NCI-H1105 (cell line): Measurements from ENCODE around the gene SUPT5H.
A peak's percentile ranks its signal among the peaks of the same experiment; 100 is the strongest.
"Not testable (repeated sequence)": the region's sequence is repeated elsewhere in the genome, so short reads cannot be mapped to it uniquely, and the experiment has no call there.

Experiments
- DNase-seq: peaks from one replicate; lab custom pipeline; 2025; lab: John Stamatoyannopoulos, UW

The SUPT5H gene

DNA sequence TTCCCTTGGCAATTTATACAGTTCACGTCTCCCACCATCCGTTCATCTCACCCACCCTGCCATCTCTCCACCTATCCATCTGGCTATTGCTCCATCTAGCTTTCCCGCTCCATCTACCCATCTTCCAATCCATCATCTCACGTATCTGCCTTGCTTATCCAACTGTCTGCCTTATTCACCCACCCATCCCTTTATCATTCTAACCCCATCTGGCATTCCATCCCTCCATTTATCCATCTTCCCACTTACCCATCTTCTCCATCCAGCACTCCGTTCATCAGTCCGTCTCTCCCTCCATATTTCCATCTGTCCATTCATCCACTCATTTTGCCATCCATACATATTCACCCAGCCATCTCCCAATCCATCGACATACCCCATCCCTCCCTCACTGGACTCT, 19.6 kb upstream of the SUPT5H start:
- no peak for DNase-seq

DNA sequence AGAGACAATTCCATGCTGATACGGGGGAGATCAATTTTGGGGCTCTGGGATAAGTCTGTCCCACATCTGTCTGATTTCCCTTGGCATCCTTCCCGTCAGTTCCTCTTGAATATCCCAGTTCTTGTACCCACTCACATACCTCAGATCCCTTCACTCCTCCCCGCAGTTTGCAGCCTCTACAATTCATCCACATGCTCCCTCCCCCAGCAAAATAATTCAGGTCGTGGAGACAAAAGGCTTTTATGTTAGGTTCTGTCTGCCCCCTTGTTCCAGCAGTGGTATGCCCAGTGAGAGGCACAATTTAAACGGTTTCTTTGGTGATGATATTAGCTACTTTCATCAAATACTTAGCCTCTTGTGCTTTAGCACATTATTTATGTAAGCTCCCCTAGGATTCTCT, 19.2 kb upstream of the SUPT5H start:
- DNase-seq: no peak

DNA sequence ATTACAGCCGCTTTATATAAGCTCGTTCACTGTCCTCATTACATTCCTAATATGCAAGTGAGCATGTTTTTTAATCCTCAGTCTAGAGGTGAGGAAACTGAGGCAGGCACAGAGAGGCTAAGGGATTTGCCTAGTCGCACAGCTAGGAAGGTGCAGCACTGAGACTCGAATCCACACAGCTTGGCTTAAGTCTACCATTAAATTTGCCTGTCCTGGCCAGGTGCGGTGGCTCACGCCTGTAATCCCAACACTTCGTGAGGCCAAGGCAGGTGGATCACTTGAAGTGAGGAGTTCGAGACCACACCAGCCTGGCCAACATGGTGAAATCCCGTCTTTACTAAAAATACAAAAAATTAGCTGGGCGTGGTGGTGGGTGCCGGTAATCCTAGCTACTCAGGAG, 17.7 kb upstream of the SUPT5H start:
- DNase-seq: no peak

DNA sequence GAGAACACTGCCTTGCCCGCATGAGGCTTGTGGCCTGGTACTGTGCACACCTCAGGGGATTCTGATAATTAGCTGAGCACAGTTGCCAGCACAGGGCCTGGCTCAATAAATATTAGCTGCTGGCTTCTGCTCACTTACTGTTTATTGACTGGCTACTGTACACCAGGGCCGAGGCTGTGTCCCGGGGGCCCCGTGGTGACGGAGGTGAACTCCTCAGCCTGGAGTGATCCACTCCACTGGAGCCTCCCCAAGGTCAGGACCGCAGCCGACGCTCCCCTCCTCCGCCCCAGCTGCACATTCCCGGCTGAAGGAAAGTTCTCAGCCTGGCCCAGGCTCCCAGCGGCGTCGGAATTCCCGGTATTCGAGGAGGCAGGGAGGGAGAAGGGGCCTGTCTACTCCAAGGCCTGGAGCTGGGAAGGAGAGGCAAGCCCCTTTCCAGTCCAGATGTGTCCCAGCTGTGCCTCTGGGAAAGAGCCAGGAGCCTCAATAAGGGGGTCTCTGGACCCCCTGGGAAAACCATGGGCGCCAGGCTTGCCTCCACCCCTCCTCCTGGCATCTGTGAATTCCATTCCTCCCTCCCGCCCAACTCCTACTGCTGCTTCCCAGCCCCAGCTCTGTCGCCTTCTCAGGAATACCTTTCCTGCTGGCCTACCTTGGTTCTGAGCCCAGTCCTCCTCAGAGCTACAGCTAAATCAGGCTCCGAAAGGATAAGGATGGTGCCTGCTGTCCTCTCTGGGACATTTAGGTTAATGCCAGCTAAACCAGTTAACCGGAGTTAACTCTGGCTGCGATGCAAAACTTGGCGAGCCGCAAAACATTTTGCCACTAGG, 16.9 kb upstream of the SUPT5H start:
- DNase-seq: no peak

DNA sequence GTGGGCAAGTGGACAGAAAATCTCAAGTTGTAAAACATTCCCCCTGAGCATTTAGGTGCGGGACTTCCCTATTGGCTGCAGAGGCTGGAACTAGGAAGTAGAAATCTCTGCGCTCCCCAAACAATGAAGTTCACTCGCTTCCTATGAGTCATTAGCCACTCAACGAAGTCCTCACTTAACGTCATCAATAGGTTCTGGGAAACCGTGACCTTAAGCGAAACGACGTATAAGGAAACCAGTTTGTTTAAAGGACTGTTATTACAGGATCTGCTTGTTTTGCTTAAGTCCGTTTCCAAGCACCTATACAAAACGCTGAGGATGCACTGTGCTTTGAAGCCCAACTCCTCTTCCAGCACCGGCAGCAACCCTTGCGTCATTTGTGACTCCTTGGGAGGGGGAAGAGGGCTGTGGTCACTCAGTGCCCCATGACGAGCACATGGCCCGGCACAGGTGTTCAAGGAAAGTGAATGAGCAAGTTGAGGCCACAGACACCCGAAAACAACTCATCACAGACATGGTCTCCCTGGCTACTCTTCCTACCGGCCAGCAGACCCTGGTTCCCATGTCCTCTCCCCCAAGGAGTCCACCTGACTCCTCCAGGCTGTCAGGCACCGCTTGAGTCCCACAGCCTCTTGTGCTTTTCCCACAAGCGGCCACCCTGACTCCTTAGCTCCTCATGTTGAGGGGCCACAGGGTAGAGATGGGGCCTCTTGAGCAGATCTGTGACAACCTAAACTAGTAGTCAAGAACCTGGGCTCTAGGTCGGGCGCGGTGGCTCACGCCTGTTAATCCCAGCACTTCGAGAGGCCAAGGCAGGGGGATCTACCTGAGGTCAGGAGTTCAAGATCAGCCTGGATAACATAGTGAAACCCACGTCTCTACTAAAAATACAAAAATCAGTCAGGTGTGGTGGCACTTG, 14.4 kb upstream of the SUPT5H start:
- no peak for DNase-seq

DNA sequence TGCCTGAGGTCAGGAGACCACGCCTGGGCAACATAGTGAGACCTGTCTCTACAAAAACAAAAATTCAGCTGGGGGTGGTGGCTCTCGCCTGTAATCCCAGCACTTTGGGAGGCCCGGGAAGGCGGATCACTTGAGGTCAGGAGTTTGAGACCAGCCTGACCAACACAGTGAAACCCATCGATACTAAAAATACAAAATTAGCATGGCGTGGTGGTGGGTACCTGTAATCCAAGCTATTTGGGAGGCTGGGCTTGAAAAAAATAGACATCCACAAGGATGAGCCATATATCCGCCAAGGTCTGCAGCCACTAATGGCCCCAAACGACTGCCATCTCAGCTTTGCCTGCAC, 12.7 kb upstream of the SUPT5H start:
- no peak for DNase-seq

DNA sequence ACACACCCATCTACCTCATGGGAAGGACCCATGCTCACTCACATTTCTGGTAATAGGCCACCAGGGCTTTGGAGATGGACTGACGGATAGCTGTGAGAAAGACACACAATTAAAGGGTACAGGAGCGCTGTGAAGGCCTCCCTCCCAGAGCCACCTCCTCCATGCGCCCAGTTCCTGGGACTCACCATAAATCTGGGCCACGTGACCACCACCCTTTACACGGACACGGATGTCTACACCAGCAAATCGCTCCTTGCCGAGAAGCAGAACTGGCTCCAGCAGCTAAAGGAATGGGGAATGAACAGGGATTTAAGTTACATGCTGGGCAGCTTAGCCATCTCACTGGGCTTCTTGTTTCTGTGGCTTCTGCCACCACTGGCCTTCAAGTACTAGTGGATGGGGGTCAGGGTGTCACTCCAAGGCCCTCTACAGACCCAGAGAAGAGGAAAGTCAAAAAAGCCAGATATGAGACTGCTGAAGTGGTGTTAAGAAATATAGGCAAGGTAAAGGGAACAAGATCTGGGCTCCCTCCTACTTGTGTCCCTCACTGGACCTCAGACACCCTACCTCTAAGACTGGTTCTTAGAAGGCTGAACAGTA, 11.8 kb upstream of the SUPT5H start:
- no peak for DNase-seq

DNA sequence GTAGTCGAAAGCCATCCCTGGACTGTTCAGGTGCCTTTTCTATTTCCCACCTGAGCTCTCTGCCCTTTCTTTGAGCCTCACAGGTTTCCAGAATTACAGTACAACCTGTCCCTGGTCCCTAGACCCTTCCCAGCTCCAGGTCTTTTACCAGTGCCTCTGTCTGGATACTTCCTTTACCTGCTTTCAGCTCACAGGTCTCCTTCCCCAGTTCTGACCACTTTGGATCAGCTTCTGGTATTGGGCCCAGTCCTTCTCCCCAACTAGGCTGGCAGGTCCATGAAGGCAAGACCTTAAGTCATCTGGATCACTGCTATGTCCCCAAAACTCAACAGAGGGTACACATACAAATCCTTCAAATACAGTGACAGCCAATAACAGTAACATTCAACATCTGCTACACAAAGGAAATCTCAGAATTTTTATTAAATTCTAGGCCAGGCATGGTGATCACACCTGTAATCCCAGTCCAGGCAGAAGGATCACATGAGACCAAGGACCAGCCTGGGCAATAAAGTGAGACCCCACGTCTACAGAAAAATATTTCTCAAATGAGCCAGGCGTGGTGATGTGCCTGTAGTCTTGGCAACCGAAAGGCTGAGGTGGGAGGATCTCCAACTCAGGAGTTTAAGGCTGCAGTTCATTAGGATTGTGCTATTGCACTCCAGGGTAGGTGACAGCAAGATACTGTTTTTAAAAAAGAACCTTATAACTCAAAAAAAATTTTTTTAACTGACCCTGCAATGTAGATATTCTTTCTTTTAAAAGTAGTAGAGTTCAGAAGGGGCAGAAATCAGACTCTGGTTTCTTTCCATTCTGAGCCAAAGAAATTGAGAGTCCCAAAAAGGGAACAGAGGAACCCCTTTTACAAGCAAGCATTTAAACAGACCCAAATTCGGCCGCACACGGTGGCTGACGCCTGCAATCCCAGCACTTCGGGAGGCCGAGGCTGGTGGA, 11.0 kb upstream of the SUPT5H start:
- no peak for DNase-seq

DNA sequence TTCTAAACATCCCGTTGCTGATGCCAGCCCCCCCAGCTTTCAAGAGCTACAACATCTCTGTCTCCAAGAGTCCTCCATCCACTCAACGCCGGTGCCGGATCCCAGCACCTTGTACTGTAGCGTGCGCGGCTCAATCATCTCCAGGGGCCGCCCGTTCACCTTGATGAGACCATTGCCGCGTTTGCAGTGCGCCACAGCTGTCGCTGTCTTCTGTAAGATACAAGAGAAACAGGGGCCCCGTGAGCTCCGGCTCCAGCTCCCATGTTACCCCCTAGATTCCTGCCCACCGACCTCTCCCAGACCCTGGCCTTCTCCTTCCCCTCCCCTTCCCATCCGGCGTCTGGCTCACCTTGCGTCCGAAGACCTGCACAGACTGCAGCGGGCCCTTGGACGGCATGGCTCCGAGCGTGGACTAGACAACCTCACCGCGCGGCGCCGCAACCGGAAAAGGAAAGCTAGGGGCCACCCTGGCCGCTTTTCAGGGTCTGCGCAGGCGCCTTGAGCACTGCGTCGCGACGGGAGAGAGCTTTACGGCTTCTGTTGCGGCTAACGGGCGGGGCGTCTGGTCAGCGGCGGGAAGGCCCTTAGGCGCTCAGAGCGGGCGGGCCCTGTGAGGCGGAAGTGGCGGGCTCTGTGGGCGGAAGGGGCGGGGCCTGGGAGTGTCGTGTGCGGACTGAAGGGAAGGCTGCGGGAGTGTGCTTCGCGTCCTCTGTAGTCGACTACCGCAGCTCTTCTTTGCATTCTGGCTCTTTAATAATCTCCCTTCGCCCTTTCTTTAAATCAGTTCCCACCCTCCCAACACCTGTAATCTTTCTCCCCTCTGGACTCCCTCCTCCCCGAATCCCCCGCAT, 9.7 kb upstream of the SUPT5H start, which contains the start of gene RPS16:
Gene RPS16 (minus strand): TSS at position 451 of the 851 bp plus-strand sequence. CDS start 54 bp downstream, at position 397.
- peak; percentile 98 for DNase-seq

DNA sequence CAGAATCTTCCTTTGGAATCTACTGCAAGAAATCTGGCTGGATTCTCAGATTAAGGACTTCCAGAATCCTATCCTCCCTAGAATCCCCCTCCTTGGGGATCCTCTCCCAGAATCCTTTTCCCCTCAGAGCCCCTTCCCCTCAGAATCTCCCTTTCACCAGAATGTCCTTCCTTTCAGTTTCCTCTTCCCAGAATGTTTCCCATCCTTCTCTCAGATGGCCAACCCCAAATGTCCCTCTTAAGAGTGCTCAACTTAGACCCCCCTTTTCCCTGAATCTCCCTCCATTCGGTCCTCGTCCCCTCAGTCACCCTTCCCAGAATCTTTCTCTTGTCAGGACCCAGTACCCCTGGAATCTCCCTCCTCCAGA, 9.0 kb upstream of the SUPT5H start:
- no peak for DNase-seq

DNA sequence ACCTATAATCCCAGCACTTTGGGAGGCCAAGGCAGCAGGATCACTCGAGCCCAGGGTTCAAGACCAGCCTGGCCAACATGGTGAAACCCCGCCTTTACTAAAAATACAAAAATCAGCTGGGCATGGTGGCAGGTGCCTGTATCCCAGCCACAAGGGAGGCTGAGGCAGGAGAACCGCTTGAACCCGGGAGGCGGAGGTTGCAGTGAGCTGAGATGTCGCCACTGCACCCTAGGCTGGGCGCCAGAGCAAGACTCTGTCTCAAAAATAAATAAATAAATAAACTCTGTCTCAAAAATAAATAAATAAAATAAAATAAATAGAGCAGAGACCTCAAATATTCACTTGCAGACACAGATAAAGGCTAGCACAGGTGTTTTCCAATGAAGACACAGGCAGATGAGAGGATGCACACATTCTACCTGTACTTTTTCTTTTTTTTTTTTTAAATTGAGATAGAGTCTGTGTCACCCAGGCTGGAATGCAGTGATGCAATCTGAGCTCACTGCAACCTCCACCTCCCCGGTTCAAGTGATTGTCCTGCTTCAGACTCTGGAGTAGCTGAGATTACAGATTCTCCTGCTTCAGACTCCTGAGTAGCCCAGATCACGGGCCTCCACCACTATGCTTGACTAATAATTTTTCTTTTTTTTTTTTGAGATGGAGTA, 7.0 kb upstream of the SUPT5H start:
- DNase-seq: no peak

DNA sequence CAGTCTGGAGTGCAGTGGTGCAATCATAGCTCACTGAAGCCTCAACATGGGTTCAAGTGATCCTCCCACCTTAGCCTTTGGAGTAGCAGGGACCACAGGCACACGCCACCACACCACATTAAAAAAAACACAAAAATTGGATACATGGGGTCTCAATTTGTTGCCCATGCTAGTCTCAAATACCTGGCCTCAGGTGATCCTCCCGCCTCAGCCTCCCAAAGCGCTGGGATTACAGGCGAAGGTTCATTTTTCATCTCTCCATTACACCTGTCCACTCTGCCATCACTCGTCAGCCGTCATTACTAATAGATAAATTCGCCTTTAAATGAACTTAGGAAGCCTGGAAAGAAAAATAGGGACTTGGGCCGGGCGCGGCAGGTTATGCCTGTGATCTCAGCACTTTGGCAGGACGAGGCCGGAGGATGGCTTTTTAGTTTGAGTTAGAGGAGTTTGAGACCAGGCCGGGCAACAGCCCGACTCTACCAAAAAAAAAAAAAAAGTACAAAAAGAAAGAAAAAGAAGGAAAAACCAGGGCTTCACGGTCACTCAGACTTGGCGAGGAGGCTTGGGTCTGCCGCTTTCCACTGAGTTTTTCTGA, 685 bp upstream of the SUPT5H start:
- no peak for DNase-seq

DNA sequence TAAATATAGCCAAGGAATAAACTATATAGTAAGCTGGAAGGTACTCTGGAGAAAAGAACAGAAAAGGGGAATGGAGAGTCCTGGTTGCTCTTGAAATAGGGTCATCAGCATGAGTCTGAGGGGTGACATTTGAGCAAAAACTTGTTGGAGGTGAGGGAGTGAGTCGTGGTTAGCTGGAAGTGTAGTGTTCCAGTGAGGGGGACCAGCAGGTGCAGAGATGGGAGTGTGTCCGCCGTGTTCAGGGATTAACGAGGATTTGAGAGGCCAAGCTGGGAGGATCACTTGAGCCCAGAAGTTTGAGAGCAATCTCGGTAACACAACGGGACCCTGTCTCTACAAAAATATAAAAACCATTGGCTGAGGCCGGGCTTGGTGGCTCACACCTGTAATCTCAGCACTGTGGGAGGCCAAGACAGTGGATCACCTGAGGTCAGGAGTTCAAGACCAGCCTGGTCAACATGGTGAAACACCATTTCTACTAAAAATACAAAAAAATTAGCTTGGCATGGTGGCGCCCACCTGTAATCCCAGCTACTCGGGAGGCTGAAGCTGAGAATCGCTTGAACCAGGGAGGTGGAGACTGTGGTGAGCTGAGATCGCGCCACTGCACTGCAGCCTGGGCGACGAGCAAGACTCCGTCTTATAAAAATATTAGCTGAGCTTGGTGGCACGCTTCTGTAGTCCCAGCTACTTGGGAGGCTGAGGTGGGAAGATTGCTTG, 1.1 kb downstream of the SUPT5H start:
- DNase-seq: no peak

DNA sequence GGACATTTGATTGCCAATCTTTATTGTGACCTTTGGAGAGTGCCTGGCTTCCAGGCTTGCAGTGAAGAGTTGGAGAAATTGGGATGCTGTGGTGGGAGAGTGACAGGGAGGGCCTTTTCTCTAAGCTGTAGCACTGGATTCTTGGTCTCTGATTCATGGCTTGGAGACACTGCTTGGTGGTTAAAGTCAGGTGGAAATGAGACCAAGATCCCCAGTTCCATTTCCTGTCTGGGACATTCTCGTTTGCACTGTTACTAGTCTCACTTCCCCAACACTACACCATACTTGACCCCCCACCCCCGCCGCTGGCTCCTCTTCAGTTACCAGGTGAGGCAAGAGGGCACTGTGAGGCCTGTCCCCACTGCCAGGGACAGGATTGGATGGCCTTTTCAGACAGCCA, 2.9 kb downstream of the SUPT5H start:
- DNase-seq: no peak

DNA sequence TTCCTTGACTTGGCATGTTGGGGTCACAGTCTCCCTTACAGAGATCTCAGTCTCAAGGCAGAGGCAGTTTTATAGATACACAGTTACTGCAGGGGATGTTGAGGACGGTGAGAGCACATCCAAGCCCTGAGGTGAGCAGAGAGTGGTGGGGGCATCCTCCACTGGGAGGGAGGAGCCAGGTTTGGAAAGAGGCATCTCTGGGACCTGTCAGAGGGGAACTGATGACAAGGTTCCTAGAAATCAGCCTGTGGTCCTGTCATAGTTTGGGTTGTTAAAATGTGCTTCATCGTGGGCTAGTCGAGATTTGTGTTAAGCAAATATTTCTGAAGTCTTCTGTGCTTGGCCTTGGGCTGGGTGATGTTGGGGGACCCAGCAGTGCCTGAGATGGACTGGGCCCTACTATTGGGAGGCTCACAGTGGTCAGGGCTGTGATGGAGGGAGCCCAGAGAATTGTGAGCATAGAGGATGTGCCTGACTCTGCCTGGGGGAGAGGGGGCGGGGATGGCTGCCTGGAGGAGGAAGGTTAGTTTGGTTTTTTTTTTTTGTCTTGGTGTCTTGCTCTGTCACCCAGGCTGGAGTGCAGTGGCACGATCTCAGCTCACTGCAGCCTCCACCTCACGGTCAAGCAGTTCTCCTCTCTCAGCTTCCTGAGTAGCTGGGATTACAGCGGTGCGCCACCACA, 3.9 kb downstream of the SUPT5H start:
- no peak for DNase-seq

DNA sequence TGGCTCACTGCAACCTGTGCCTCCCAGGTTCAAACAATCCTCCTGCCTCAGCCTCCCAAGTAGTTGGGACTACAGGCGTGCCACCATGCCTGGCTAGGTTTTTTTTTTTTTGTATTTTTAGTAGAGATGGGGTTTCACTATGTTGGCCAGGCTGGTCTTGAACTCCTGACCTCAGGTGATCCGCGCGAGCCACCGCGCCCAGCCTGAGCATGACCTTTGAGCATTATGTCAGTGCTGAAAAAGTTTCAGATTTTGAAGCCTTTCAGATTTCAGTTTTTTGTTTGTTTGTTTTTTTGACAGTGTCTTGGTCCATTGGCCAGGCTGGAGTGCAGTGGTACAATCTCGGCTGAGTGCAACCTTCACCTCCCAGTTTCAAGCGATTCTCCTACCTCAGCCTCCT, 5.9 kb downstream of the SUPT5H start:
- DNase-seq: not testable (repeated sequence)

DNA sequence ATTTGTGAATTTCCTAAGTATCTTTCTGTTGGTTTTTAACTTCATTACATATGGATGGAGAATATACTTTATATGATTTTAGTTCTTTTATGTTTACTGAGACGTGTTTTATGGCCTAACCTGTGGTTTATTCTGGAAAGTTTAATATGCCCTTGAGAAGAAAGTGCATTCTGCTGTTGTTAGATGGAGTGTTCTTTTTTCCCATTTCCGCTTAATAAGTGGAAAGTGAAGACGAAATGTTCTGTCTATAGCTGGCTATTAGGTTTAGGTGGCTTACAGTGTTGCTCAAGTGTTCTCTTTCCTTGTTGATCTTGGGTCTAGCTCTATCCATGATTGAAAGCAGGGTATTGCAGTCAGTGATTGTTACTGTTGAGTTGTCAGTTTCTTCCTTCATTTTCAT, 18.0 kb downstream of the SUPT5H start:
- DNase-seq: no peak

DNA sequence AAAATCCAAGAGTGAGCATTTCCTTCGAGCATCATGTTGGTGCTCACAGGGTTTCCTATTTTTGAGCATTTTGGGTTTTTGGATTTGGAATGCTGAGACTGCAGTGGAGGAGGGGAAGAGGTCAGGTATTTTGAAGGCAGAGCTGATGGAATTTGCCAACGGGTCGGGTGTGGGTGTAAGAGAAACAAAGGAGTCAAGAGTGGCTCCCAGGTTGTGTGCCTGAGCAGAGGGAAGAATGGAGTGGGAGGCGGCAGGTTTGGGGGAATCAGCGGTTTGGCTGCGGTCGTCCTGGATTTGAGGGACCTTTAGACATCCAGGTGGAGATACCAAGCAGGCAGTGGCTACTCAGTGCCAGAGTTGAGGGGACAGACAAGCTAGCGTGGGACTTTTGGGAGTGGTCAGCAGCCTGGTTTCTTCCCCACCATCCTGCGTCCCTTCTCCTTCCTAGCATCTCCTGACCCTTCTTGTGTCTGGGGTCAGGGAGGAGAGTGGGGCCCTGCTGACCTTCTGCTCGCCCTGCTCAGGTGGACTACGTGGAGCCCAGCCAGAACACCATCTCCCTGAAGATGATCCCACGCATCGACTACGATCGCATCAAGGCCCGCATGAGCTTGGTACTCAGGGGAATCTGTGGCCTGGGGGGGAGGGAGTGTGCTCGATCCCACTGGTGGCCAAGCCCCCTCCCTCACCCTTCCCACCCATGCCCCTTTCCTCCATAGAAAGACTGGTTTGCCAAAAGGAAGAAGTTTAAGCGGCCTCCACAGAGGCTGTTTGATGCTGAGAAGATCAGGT, 20.8 kb downstream of the SUPT5H start:
- DNase-seq: no peak
